HCT116 (cell line): ENCODE data around the gene MIER3.

ENCODE experiments used
- CBX3 ChIP-seq: IDR thresholded peaks from 2 replicates; pipeline ENCODE4 v1.6.1; 2012; ENCODE audit warnings: low read depth
- EGR1 ChIP-seq: IDR thresholded peaks from 2 replicates; pipeline ENCODE4 v1.6.1; 2012; ENCODE audit warnings: low read depth
- POLR2A ChIP-seq: IDR thresholded peaks from 2 replicates; pipeline ENCODE4 v1.7.0; 2011; ENCODE audit warnings: borderline replicate concordance; ENCODE audit not compliant: insufficient read depth, insufficient read length; ENCODE audit errors: extremely low read depth
- SIN3A ChIP-seq: IDR thresholded peaks from 2 replicates; pipeline ENCODE4 v1.6.1; 2012; ENCODE audit warnings: low read depth
- SP1 ChIP-seq: IDR thresholded peaks from 2 replicates; pipeline ENCODE4 v1.6.1; 2012; ENCODE audit warnings: low read depth
- SRF ChIP-seq: IDR thresholded peaks from 2 replicates; pipeline ENCODE4 v1.6.1; 2012; ENCODE audit warnings: low read depth
- TF ChIP-seq, protein P1 (sequence below), 3 experiments: fragments of 200-600 bp in 1 of 3; sonication (generic) in 1 of 3; IDR thresholded peaks in 2 of 3; conservative IDR thresholded peaks in 1 of 3; 2 replicates each; pipeline ENCODE4 v1.5.1; 2012 to 2017; ENCODE audit warnings: low read depth in 2 of 3, low read length in 2 of 3, antibody characterized with exemption in 1 of 3, borderline replicate concordance in 1 of 3, control low read depth in 1 of 3, mild to moderate bottlenecking in 1 of 3, mixed read lengths in 1 of 3, mixed run types in 1 of 3, moderate library complexity in 1 of 3; ENCODE audit not compliant: insufficient read depth in 1 of 3

GRCh38 chr5:56917534-56917933 lies 34.4 kb downstream of the MIER3 start:
- TF ChIP-seq, protein P1, sequence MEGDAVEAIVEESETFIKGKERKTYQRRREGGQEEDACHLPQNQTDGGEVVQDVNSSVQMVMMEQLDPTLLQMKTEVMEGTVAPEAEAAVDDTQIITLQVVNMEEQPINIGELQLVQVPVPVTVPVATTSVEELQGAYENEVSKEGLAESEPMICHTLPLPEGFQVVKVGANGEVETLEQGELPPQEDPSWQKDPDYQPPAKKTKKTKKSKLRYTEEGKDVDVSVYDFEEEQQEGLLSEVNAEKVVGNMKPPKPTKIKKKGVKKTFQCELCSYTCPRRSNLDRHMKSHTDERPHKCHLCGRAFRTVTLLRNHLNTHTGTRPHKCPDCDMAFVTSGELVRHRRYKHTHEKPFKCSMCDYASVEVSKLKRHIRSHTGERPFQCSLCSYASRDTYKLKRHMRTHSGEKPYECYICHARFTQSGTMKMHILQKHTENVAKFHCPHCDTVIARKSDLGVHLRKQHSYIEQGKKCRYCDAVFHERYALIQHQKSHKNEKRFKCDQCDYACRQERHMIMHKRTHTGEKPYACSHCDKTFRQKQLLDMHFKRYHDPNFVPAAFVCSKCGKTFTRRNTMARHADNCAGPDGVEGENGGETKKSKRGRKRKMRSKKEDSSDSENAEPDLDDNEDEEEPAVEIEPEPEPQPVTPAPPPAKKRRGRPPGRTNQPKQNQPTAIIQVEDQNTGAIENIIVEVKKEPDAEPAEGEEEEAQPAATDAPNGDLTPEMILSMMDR (IDR thresholded peaks at IDR 0.05 in 2 of 3, conservative IDR thresholded peaks at IDR 0.05 in 1 of 3; ENCODE audit: borderline replicate concordance in 1 of 3, insufficient read depth in 1 of 3, low read depth in 2 of 3, low read length in 2 of 3): no peak
- TF ChIP-seq SIN3A (no peak), SRF (no peak), SP1 (no peak), POLR2A (no peak), EGR1 (no peak), CBX3 (no peak)
